GM21360 (cell line): ENCODE results near the gene UBASH3A.

Experiments
- ATAC-seq: cut with Tn5 transposase; IDR thresholded peaks from one replicate; pipeline ENCODE4 v1.9.1; 2021; ENCODE audit warnings: mild to moderate bottlenecking, moderate library complexity; ENCODE audit not compliant: unreplicated experiment

Gene UBASH3A

GRCh38 chr21:42447182-42447581 lies 43.5 kb downstream of the UBASH3A start:
- no peak for ATAC-seq

GRCh38 chr21:42447732-42448131 lies 44.0 kb downstream of the UBASH3A start:
- ATAC-seq: no peak

GRCh38 chr21:42448686-42449085 lies 45.0 kb downstream of the UBASH3A start:
- no peak for ATAC-seq

GRCh38 chr21:42451941-42452340 lies 48.2 kb downstream of the UBASH3A start:
- ATAC-seq: no peak

GRCh38 chr21:42452401-42453223 lies 48.9 kb downstream of the UBASH3A start:
- ATAC-seq: no peak

GRCh38 chr21:42453224-42453985 lies 49.7 kb downstream of the UBASH3A start:
- ATAC-seq: no peak

- no peak for ATAC-seq
These were observed 50.4 kb downstream of the UBASH3A start for GRCh38 chr21:42453986-42454570.

- no peak for ATAC-seq
These were observed 51.1 kb downstream of the UBASH3A start for GRCh38 chr21:42454786-42455185.

- ATAC-seq: no peak
These were observed 51.5 kb downstream of the UBASH3A start for GRCh38 chr21:42455196-42455595.

GRCh38 chr21:42455754-42456440 lies 52.2 kb downstream of the UBASH3A start:
- no peak for ATAC-seq

- no peak for ATAC-seq
These were observed 52.8 kb downstream of the UBASH3A start for GRCh38 chr21:42456457-42456856.

- ATAC-seq: no peak
These were observed 55.4 kb downstream of the UBASH3A start for GRCh38 chr21:42459082-42459460.

GRCh38 chr21:42459546-42460215 lies 56.0 kb downstream of the UBASH3A start:
- ATAC-seq: no peak

- no peak for ATAC-seq
These were observed 56.9 kb downstream of the UBASH3A start for GRCh38 chr21:42460391-42461184.

- ATAC-seq: no peak
These were observed 57.5 kb downstream of the UBASH3A start for GRCh38 chr21:42461185-42461520.

GRCh38 chr21:42461881-42462877 lies 58.5 kb downstream of the UBASH3A start:
- ATAC-seq: no peak

- ATAC-seq: no peak
These were observed 60.3 kb downstream of the UBASH3A start for GRCh38 chr21:42463861-42464515.
